Activated B cell treated with CpG ODN at 0.5 μM for 24 hours (primary cell): Measurements from ENCODE around the gene GLB1L3. TPM values are rescaled to one million over a fixed set of nuclear protein-coding genes. Genes with fewer than 3 reads are reported as not detected.
"Not testable (repeated sequence)": the region's sequence is repeated elsewhere in the genome, so short reads cannot be mapped to it uniquely, and the experiment has no call there.

Experiments
- ATAC-seq: fragments of 200-7000 bp; cut with Tn5 transposase; one replicate; pipeline ENCODE4 v1.10.0; 2021; ENCODE audit warnings: low read depth, mild to moderate bottlenecking, moderate library complexity
- CTCF ChIA-PET: fragments of 350-600 bp; sonication (Branson Sonifier 250); formaldehyde crosslinking; loops from one replicate; lab custom pipeline; 2021; ENCODE audit warnings: antibody characterized with exemption; lab: Charles Lee
- POLR2A ChIA-PET: fragments of 350-600 bp; sonication (Branson Sonifier 250); formaldehyde crosslinking; loops from one replicate; lab custom pipeline; 2021; ENCODE audit warnings: antibody characterized with exemption; lab: Charles Lee
- DNase-seq: peaks from one replicate; pipeline ENCODE4 v3.0.0; 2022
- H3K27ac Mint-ChIP-seq: one replicate; pipeline ENCODE4 v1.8.0; 2020; ENCODE audit warnings: mixed read lengths
- H3K27me3 Mint-ChIP-seq: one replicate; pipeline ENCODE4 v1.8.0; 2021; ENCODE audit warnings: mixed read lengths
- H3K36me3 Mint-ChIP-seq: one replicate; pipeline ENCODE4 v1.8.0; 2021; ENCODE audit warnings: low read depth, mixed read lengths
- H3K4me1 Mint-ChIP-seq: one replicate; pipeline ENCODE4 v1.8.0; 2021; ENCODE audit warnings: mixed read lengths
- H3K4me3 Mint-ChIP-seq: one replicate; pipeline ENCODE4 v1.8.0; 2020; ENCODE audit warnings: mild to moderate bottlenecking, mixed read lengths
- H3K9me3 Mint-ChIP-seq: one replicate; pipeline ENCODE4 v1.8.0; 2020; ENCODE audit warnings: mixed read lengths
- CTCF ChIP-seq: fragments of 200-600 bp; IDR thresholded peaks from one replicate; pipeline ENCODE4 v1.8.0; 2022; ENCODE audit warnings: antibody characterized with exemption, mild to moderate bottlenecking
- intact Hi-C: fragments of 100-400 bp; cut with micrococcal nuclease; formaldehyde crosslinking; loops from one replicate; pipeline ENCODE4 v1.15.1; 2024
- total RNA-seq: library from RNA; stranded (reverse); gene quantifications from 2 replicates; pipeline ENCODE4 v1.2.3, GENCODE V29; 2022

The GLB1L3 gene
- total RNA-seq, 1 donor from 2014 or later, result not detected

- no peak for DNase-seq
- Mint-ChIP-seq H3K27ac (no peak overlapping the region), H3K9me3 (peaks cover 11% of the 10 kb centered on the region), H3K4me3 (no peak overlapping the region), H3K4me1 (no peaks in the 10 kb centered on the region), H3K36me3 (peaks cover under 1% of the 10 kb centered on the region), H3K27me3 (peaks cover 13% of the 10 kb centered on the region)
- CTCF ChIA-PET, result no interaction called here
- POLR2A ChIA-PET, result no interaction called here
- TF ChIP-seq CTCF, result no peak
- ATAC-seq, result no peak
- intact Hi-C loops, result no loop called here
Observed at GRCh38 chr11:134312807-134313206, 36.6 kb downstream of the GLB1L3 start.

- POLR2A ChIA-PET, result no interaction called here
Observed at GRCh38 chr11:134313379-134313778, 37.2 kb downstream of the GLB1L3 start.

GRCh38 chr11:134313821-134314607 lies 37.8 kb downstream of the GLB1L3 start:
- Mint-ChIP-seq H3K9me3 (peaks cover 14% of the 10 kb centered on the region), H3K4me3 (no peak overlapping the region), H3K27ac (no peak overlapping the region), H3K4me1 (no peaks in the 10 kb centered on the region), H3K27me3 (peaks cover 14% of the 10 kb centered on the region), H3K36me3 (peaks cover 2% of the 10 kb centered on the region)
- CTCF ChIA-PET, result no interaction called here
- ATAC-seq (no peak), DNase-seq (no peak)
- TF ChIP-seq CTCF, result no peak
- POLR2A ChIA-PET, result no interaction called here
- intact Hi-C loops, result no loop called here

More at GRCh38 chr11:134313379-134313778, 37.2 kb downstream of the GLB1L3 start:
- no peak overlapping the region for H3K4me3 Mint-ChIP-seq
- H3K27ac Mint-ChIP-seq, result no peak overlapping the region
- CTCF ChIA-PET, result no interaction called here
- peaks cover 14% of the 10 kb centered on the region for H3K27me3 Mint-ChIP-seq
- no peak for TF ChIP-seq CTCF
- H3K36me3 Mint-ChIP-seq, result peaks cover 2% of the 10 kb centered on the region
- H3K4me1 Mint-ChIP-seq, result no peaks in the 10 kb centered on the region
- no peak for DNase-seq
- intact Hi-C loops, result no loop called here
- peaks cover 14% of the 10 kb centered on the region for H3K9me3 Mint-ChIP-seq
- no peak for ATAC-seq

GRCh38 chr11:134317103-134317502 lies 40.9 kb downstream of the GLB1L3 start:
- peaks cover 24% of the 10 kb centered on the region for H3K9me3 Mint-ChIP-seq
- no peaks in the 10 kb centered on the region for H3K4me1 Mint-ChIP-seq
- ATAC-seq, result no peak
- H3K27ac Mint-ChIP-seq, result no peak overlapping the region
- intact Hi-C loops, result no loop called here
- no peak overlapping the region for H3K4me3 Mint-ChIP-seq
- H3K27me3 Mint-ChIP-seq, result peaks cover 24% of the 10 kb centered on the region
- POLR2A ChIA-PET, result no interaction called here
- CTCF ChIA-PET, result no interaction called here
- no peak for DNase-seq
- TF ChIP-seq CTCF, result no peak
- H3K36me3 Mint-ChIP-seq, result peaks cover 2% of the 10 kb centered on the region

GRCh38 chr11:134321373-134321772 lies 45.2 kb downstream of the GLB1L3 start:
- DNase-seq, ATAC-seq, H3K4me1 Mint-ChIP-seq, H3K4me3 Mint-ChIP-seq, H3K27ac Mint-ChIP-seq, H3K36me3 Mint-ChIP-seq, CTCF ChIA-PET, POLR2A ChIA-PET, intact Hi-C loops: not testable (repeated sequence)
- peaks cover 24% of the 10 kb centered on the region for H3K9me3 Mint-ChIP-seq
- H3K27me3 Mint-ChIP-seq, result peaks cover 17% of the 10 kb centered on the region
